ENCODE results near the gene ZNF254.

Gene ZNF254

DNA sequence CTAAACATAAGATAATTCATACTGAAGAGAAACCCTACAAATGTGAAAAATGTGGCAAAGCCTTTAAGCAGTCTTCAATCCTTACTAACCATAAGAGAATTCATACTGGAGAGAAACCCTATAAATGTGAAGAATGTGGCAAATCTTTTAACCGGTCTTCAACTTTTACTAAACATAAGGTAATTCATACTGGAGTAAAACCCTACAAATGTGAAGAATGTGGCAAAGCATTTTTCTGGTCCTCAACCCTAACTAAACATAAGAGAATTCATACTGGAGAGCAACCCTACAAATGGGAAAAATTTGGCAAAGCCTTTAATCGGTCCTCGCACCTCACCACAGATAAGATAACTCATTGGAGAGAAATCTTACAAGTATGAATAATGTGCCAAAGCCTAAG lies 40.6 kb downstream of the ZNF254 start:
- Histone ChIP-seq H3K79me2 (ENCODE audit: low read length) (no peaks in the 10 kb centered on the region), H3K36me3 (replicated peaks; ENCODE audit: low read depth, low read length) (peaks cover 66% of the 10 kb centered on the region), H3K27me3 (ENCODE audit: low read depth, low read length) (no peaks in the 10 kb centered on the region), H2AFZ (ENCODE audit: low read depth, low read length) (no peak overlapping the region), H3K9me3 (ENCODE audit: insufficient read depth, low read length) (peaks cover 58% of the 10 kb centered on the region), H3K4me2 (ENCODE audit: low read length) (no peak overlapping the region), H3K9ac (ENCODE audit: low read length) (no peak overlapping the region), H4K20me1 (ENCODE audit: insufficient read depth, low read length) (no peaks in the 10 kb centered on the region), H3K4me1 (ENCODE audit: low read length) (no peaks in the 10 kb centered on the region), H3K27ac (ENCODE audit: low read length) (no peak overlapping the region), H3K4me3 (ENCODE audit: low read length) (no peak overlapping the region)
- TF ChIP-seq, protein P1, sequence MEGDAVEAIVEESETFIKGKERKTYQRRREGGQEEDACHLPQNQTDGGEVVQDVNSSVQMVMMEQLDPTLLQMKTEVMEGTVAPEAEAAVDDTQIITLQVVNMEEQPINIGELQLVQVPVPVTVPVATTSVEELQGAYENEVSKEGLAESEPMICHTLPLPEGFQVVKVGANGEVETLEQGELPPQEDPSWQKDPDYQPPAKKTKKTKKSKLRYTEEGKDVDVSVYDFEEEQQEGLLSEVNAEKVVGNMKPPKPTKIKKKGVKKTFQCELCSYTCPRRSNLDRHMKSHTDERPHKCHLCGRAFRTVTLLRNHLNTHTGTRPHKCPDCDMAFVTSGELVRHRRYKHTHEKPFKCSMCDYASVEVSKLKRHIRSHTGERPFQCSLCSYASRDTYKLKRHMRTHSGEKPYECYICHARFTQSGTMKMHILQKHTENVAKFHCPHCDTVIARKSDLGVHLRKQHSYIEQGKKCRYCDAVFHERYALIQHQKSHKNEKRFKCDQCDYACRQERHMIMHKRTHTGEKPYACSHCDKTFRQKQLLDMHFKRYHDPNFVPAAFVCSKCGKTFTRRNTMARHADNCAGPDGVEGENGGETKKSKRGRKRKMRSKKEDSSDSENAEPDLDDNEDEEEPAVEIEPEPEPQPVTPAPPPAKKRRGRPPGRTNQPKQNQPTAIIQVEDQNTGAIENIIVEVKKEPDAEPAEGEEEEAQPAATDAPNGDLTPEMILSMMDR (IDR thresholded peaks at IDR 0.05; ENCODE audit: low read depth, low read length), result no peak
- no peak for TF ChIP-seq EZH2phosphoT487 (IDR thresholded peaks at IDR 0.05; ENCODE audit: low read depth)

DNA sequence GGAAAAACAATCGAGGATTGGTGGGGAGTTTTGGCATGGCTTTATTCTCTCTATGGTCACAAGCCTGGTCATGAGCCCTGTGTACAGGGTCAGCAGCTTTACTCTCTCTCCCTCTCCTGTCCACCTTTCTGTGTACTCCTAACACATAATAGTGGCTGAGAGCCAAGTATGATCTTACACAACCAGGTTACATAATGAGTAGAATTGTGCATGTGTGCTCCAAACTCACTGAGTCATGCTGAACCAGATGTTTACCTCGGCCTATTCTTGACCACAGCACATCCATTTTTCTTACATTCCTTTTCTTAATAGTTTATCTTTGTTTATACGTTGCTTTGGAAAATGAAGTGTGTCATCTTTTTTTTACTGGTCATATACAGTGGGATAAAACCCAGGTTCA lies 53.1 kb downstream of the ZNF254 start:
- H3K36me3 ChIP-seq (replicated peaks; ENCODE audit: low read depth, low read length), result peaks cover 31% of the 10 kb centered on the region
- H4K20me1 ChIP-seq (ENCODE audit: insufficient read depth, low read length), result no peaks in the 10 kb centered on the region
- TF ChIP-seq EZH2phosphoT487 (IDR thresholded peaks at IDR 0.05; ENCODE audit: low read depth), result no peak
- TF ChIP-seq, protein P1 (IDR thresholded peaks at IDR 0.05; ENCODE audit: low read depth, low read length), result no peak

DNA sequence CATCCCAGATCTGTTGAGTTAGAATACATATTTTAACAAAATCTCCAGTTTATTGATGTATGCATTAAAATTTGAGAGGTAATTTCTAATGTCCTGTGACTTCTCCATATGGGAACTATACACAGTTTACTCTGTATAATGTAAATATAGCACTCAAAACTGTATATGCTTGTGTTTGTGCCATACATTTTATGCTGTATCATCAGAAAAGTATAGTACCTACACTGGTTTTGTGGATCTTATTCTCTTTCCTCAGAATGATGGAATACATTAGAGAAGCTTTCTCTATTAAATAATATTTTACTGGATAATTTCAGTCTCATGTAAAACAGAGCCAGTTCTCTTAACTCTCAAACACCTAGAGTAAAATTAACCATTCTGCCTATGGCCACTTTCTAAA lies 53.6 kb downstream of the ZNF254 start:
- Histone ChIP-seq H4K20me1 (ENCODE audit: insufficient read depth, low read length) (no peaks in the 10 kb centered on the region), H2AFZ (ENCODE audit: low read depth, low read length) (no peak overlapping the region), H3K27me3 (ENCODE audit: low read depth, low read length) (no peaks in the 10 kb centered on the region), H3K36me3 (replicated peaks; ENCODE audit: low read depth, low read length) (peaks cover 28% of the 10 kb centered on the region), H3K79me2 (ENCODE audit: low read length) (no peaks in the 10 kb centered on the region), H3K4me1 (ENCODE audit: low read length) (no peaks in the 10 kb centered on the region), H3K9ac (ENCODE audit: low read length) (no peak overlapping the region), H3K4me2 (ENCODE audit: low read length) (no peak overlapping the region), H3K27ac (ENCODE audit: low read length) (no peak overlapping the region), H3K9me3 (ENCODE audit: insufficient read depth, low read length) (peaks cover 11% of the 10 kb centered on the region), H3K4me3 (ENCODE audit: low read length) (no peak overlapping the region)
- TF ChIP-seq, protein P1 (IDR thresholded peaks at IDR 0.05; ENCODE audit: low read depth, low read length), result no peak
- no peak for TF ChIP-seq EZH2phosphoT487 (IDR thresholded peaks at IDR 0.05; ENCODE audit: low read depth)

More for the DNA sequence above, 53.1 kb downstream of the ZNF254 start:
- H3K4me2 ChIP-seq (ENCODE audit: low read length), result no peak overlapping the region
- H3K9ac ChIP-seq (ENCODE audit: low read length), result no peak overlapping the region
- H3K4me1 ChIP-seq (ENCODE audit: low read length), result no peaks in the 10 kb centered on the region
- no peaks in the 10 kb centered on the region for H3K79me2 ChIP-seq (ENCODE audit: low read length)
- no peak overlapping the region for H3K27ac ChIP-seq (ENCODE audit: low read length)
- no peaks in the 10 kb centered on the region for H3K27me3 ChIP-seq (ENCODE audit: low read depth, low read length)
- no peak overlapping the region for H2AFZ ChIP-seq (ENCODE audit: low read depth, low read length)
- H3K9me3 ChIP-seq (ENCODE audit: insufficient read depth, low read length), result peaks cover 12% of the 10 kb centered on the region
- H3K4me3 ChIP-seq (ENCODE audit: low read length), result no peak overlapping the region

DNA sequence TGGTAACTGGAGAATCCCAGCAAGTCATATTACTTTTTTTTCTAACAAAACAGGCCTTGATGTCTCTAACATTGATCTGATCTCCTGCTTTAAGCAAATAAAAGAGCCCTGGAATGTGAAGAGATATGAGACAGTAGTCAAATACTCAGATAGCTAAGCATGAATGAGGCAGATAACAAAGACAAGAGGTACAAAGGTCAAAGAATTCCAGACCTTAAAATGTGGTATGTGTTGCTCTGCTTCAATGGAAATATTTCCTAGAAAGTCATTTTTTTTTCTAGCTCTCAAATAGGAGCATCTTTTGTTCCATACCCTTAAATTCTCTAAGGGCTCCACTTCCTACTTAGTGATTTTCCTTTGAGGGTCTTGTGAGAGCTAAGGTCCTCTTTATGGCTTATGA lies 54.6 kb downstream of the ZNF254 start:
- no peak overlapping the region for H2AFZ ChIP-seq (ENCODE audit: low read depth, low read length)
- H3K4me3 ChIP-seq (ENCODE audit: low read length), result no peak overlapping the region
- no peaks in the 10 kb centered on the region for H3K27me3 ChIP-seq (ENCODE audit: low read depth, low read length)
- no peak overlapping the region for H3K27ac ChIP-seq (ENCODE audit: low read length)
- no peak overlapping the region for H3K4me2 ChIP-seq (ENCODE audit: low read length)
- H3K79me2 ChIP-seq (ENCODE audit: low read length), result no peaks in the 10 kb centered on the region
- H3K36me3 ChIP-seq (replicated peaks; ENCODE audit: low read depth, low read length), result peaks cover 23% of the 10 kb centered on the region
- H4K20me1 ChIP-seq (ENCODE audit: insufficient read depth, low read length), result no peaks in the 10 kb centered on the region
- no peak overlapping the region for H3K9ac ChIP-seq (ENCODE audit: low read length)
- peaks cover 13% of the 10 kb centered on the region for H3K9me3 ChIP-seq (ENCODE audit: insufficient read depth, low read length)
- TF ChIP-seq, protein P1 (IDR thresholded peaks at IDR 0.05; ENCODE audit: low read depth, low read length), result no peak
- no peaks in the 10 kb centered on the region for H3K4me1 ChIP-seq (ENCODE audit: low read length)

Measured in OCI-LY3 (cell line).